ENCODE results near the gene ADRA2C. TPM values are rescaled to one million over a fixed set of nuclear protein-coding genes. Genes with fewer than 3 reads are reported as not detected.

Gene ADRA2C
- total and polyA plus RNA-seq, 7 donors, result 0.33 to 5.2 (median 1.2) TPM; not detected in 2

DNA sequence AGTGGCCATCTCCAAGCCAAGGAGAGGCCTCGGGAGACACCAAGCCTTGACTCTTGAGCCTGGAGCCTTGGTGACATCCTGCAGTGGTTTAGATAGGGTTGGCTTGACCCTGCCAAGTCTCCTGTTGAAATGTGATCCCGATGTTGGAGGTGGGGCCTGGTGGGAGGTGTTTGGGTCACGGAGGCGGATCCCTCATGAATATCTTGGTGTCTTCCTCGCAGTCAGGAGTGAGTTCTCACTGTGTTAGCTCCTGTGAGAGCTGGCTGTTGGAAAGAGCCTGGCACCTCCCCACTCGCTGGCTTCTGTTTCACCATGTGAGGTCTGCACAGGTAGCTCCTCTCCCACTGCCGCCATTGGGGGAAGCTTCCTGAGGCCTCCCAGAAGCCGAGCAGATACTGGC lies 38.8 kb downstream of the ADRA2C start:
- Histone ChIP-seq H3K4me3 (no peak overlapping the region), H3K27me3 (peaks cover 0 to 64% (median 12%) of the 10 kb centered on the region in 3 donors), H3K27ac (no peak overlapping the region), H3K9me3 (no peaks in the 10 kb centered on the region), H3K4me1 (no peaks in the 10 kb centered on the region), H3K36me3 (no peaks in the 10 kb centered on the region)
- 89 to 90% methylated on average over 8 of the region's 8 CpGs for WGBS, 2 donors
- intact Hi-C loops (cut with DNase I), result no loop called here
- DNase-seq, result no peak
- TF ChIP-seq POLR2A (IDR thresholded peaks at IDR 0.05), result no peak

DNA sequence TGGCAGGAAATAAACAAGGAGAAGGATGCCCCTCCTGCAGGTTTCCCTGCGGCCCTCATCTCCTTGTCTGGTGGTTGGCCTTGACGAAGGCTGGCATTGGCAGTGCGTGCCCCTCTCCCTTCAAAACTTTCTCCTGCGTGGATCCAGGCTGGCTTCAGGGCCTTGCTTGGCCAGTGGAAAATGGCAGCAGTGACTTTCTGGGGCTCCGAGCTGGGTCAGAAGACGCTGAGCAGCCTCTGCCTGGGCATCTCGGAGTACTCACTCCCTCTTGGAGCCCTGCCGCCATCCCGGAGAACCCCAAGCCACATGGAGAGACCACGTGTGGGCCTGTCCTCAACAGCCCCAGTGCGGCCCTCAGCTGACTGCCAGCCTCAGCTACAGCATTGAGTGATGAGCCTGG lies 39.5 kb downstream of the ADRA2C start:
- no peaks in the 10 kb centered on the region for H3K36me3 ChIP-seq
- no peaks in the 10 kb centered on the region for H3K9me3 ChIP-seq
- DNase-seq, result no peak
- H3K4me3 ChIP-seq, result no peak overlapping the region
- intact Hi-C loops (cut with DNase I), result no loop called here
- no peak overlapping the region for H3K27ac ChIP-seq
- peaks cover 0 to 71% (median 12%) of the 10 kb centered on the region in 3 donors for H3K27me3 ChIP-seq
- TF ChIP-seq POLR2A (IDR thresholded peaks at IDR 0.05), result no peak
- TF ChIP-seq, protein P1, sequence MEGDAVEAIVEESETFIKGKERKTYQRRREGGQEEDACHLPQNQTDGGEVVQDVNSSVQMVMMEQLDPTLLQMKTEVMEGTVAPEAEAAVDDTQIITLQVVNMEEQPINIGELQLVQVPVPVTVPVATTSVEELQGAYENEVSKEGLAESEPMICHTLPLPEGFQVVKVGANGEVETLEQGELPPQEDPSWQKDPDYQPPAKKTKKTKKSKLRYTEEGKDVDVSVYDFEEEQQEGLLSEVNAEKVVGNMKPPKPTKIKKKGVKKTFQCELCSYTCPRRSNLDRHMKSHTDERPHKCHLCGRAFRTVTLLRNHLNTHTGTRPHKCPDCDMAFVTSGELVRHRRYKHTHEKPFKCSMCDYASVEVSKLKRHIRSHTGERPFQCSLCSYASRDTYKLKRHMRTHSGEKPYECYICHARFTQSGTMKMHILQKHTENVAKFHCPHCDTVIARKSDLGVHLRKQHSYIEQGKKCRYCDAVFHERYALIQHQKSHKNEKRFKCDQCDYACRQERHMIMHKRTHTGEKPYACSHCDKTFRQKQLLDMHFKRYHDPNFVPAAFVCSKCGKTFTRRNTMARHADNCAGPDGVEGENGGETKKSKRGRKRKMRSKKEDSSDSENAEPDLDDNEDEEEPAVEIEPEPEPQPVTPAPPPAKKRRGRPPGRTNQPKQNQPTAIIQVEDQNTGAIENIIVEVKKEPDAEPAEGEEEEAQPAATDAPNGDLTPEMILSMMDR (IDR thresholded peaks at IDR 0.05), result no peak
- TF ChIP-seq EP300 (IDR thresholded peaks at IDR 0.05), result no peak
- no peak for TF ChIP-seq POLR2AphosphoS5 (IDR thresholded peaks at IDR 0.05)
- H3K4me1 ChIP-seq, result no peaks in the 10 kb centered on the region
- 92% methylated on average over 11 of the region's 11 CpGs for WGBS, 2 donors

DNA sequence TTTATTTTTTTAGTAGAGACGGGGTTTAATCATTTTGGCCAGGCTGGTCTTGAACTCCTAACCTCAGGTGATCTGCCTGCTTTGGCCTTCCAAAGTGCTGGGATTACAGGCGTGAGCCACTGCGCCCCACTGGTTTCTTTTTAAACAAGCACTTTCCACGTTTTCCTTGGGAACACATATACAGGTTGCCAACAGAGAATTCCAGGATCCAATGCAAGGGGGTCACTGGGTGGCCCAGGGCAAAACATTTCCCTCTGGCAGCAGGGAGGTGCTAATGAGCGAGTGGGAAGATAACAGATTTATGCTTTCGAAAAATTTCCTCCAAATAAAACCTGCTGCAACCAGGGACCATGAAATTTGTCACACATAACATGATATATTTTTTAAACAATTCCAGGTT lies 41.1 kb downstream of the ADRA2C start:
- intact Hi-C loops (cut with DNase I), result no loop called here
- no peak for DNase-seq
- no peaks in the 10 kb centered on the region for H3K36me3 ChIP-seq
- H3K4me1 ChIP-seq, result no peaks in the 10 kb centered on the region
- H3K4me3 ChIP-seq, result no peak overlapping the region
- no peak overlapping the region for H3K27ac ChIP-seq
- no peaks in the 10 kb centered on the region for H3K9me3 ChIP-seq
- 53 to 59% methylated on average over 6 of the region's 6 CpGs for WGBS, 2 donors
- peaks cover 0 to 62% (median 12%) of the 10 kb centered on the region in 3 donors for H3K27me3 ChIP-seq
- no peak for TF ChIP-seq EP300 (IDR thresholded peaks at IDR 0.05)
- no peak for TF ChIP-seq POLR2A (IDR thresholded peaks at IDR 0.05)
- TF ChIP-seq, protein P1 (IDR thresholded peaks at IDR 0.05), result no peak
- TF ChIP-seq POLR2AphosphoS5 (IDR thresholded peaks at IDR 0.05), result no peak

DNA sequence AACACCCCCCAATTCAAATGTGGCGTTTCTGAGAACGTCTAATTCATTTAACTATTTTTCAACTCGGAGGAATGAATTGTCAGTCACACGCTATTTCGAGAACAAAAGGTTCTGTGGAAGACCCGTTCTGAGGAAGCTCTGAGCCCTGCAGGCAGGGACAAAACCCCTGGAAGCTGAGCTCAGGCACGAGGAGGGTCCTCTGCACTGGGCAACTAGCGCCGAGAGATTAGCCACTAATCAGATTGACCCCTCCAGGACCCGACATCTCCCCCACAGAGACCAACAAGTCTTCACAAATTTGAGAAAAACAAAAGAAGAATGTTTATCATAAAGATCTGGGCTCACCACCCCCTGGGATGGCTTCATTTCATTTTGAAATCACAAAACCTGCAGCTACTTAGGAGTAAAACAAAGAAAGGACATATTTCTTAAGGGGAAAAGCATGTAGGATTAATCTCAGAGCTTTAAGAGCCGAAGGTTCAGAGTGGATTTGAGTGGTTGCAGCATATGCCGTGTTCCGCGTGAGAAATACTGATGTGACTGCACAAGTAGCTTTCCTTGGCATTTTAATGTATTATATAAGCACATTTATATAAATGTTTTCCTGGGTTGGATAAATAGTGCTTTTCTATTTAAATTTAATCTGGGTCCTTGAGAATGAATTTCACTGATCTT lies 41.8 kb downstream of the ADRA2C start:
- 31 to 47% methylated on average over 14 of the region's 14 CpGs for WGBS, 2 donors
- Histone ChIP-seq H3K27me3 (peaks cover 0 to 55% (median 11%) of the 10 kb centered on the region in 3 donors), H3K36me3 (no peaks in the 10 kb centered on the region), H3K4me1 (no peaks in the 10 kb centered on the region), H3K27ac (no peak overlapping the region), H3K9me3 (no peaks in the 10 kb centered on the region), H3K4me3 (no peak overlapping the region)
- no peak for DNase-seq
- intact Hi-C loops (cut with DNase I), result no loop called here
- TF ChIP-seq POLR2AphosphoS5 (IDR thresholded peaks at IDR 0.05), result no peak
- no peak for TF ChIP-seq EP300 (IDR thresholded peaks at IDR 0.05)
- TF ChIP-seq, protein P1 (IDR thresholded peaks at IDR 0.05), result no peak
- no peak for TF ChIP-seq POLR2A (IDR thresholded peaks at IDR 0.05)

DNA sequence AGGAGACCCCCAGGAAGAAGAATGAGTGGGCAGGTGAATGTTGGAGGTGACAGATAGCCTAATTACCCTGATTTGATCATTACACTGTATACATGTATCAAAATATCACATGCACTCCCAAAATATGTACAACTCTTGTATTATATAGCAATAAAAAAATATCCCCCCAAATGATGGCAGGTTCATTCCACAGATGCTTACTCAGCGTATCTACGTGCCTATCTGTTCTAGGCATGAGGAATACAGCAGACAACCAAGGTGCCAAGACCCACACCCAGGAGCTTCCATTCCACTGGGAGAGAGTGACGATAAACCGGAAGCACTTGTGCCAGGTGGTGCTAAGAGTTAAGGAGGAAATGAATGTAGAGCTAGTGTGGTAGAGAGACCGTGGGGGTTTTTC lies 42.4 kb downstream of the ADRA2C start:
- WGBS, 2 donors, result 64 to 74% methylated on average over 5 of the region's 5 CpGs

More for the DNA sequence above, 42.4 kb downstream of the ADRA2C start:
- no peak overlapping the region for H3K4me3 ChIP-seq
- no peak for DNase-seq
- no peak for TF ChIP-seq POLR2AphosphoS5 (IDR thresholded peaks at IDR 0.05)
- TF ChIP-seq, protein P1 (IDR thresholded peaks at IDR 0.05), result no peak
- TF ChIP-seq POLR2A (IDR thresholded peaks at IDR 0.05), result no peak
- TF ChIP-seq EP300 (IDR thresholded peaks at IDR 0.05), result no peak
- no peaks in the 10 kb centered on the region for H3K9me3 ChIP-seq
- intact Hi-C loops (cut with DNase I), result no loop called here
- H3K4me1 ChIP-seq, result no peaks in the 10 kb centered on the region
- no peaks in the 10 kb centered on the region for H3K36me3 ChIP-seq
- peaks cover 0 to 49% (median 5%) of the 10 kb centered on the region in 3 donors for H3K27me3 ChIP-seq
- no peak overlapping the region for H3K27ac ChIP-seq

Data from sigmoid colon (tissue), 7 donors.